HEK293 (cell line): ENCODE results near the gene FOXP3.

Source experiments
- CTCF ChIA-PET: fragments of 350-600 bp; formaldehyde crosslinking; extraction: SDS; loops from one replicate; lab custom pipeline; 2021; ENCODE audit warnings: antibody characterized with exemption; lab: Yijun Ruan, JAX
- POLR2A ChIA-PET: fragments of 300-600 bp; formaldehyde crosslinking; extraction: SDS; loops from one replicate; lab custom pipeline; 2020; ENCODE audit warnings: antibody characterized with exemption, inconsistent platforms; lab: Yijun Ruan, JAX
- H3K27ac ChIP-seq: fragments of 200-500 bp; sonication (Bioruptor generic); 2 replicates; pipeline ENCODE4 v1.5.1; 2014; ENCODE audit warnings: low read depth, low read length, control low read depth, inconsistent platforms; ENCODE audit errors: extremely low read depth
- H3K36me3 ChIP-seq, 2 experiments: fragments of 200-500 bp in 1 of 2; sonication (Bioruptor generic) in 1 of 2; 1 replicate in 1 of 2; 2 replicates in 1 of 2; pipeline ENCODE4 v1.5.1; 2014 to 2017; ENCODE audit warnings: inconsistent platforms in 2 of 2, low read length in 2 of 2; ENCODE audit not compliant: control insufficient read depth in 2 of 2, insufficient read depth in 1 of 2
- H3K4me1 ChIP-seq: fragments of 200-500 bp; sonication (Bioruptor generic); 2 replicates; pipeline ENCODE4 v1.5.1; 2014; ENCODE audit warnings: mild to moderate bottlenecking, low read length, inconsistent platforms; ENCODE audit not compliant: control insufficient read depth, insufficient read depth
- H3K4me3 ChIP-seq: 2 replicates; pipeline ENCODE4 v1.5.1; 2011; ENCODE audit warnings: low read depth, mild to moderate bottlenecking, control low read depth, low read length, moderate library complexity
- H3K9me3 ChIP-seq: fragments of 200-500 bp; sonication (Bioruptor generic); 2 replicates; pipeline ENCODE4 v1.5.1; 2014; ENCODE audit warnings: low read depth, low read length, inconsistent platforms; ENCODE audit not compliant: control insufficient read depth, insufficient read depth
- BCL11A ChIP-seq: fragments of 450-650 bp; formaldehyde crosslinking; IDR thresholded peaks from 2 replicates; pipeline ENCODE4 v1.5.1; 2016; ENCODE audit warnings: low read depth, missing biosample characterization, missing genetic modification characterization
- OVOL3 ChIP-seq: fragments of 450-650 bp; formaldehyde crosslinking; IDR thresholded peaks from 2 replicates; pipeline ENCODE4 v1.5.1; 2016; ENCODE audit warnings: missing biosample characterization, missing genetic modification characterization
- RBAK ChIP-seq: fragments of 450-650 bp; formaldehyde crosslinking; IDR thresholded peaks from 2 replicates; pipeline ENCODE4 v1.5.1; 2016; ENCODE audit warnings: missing biosample characterization, missing genetic modification characterization
- TRIM28 ChIP-seq: IDR thresholded peaks from 2 replicates; pipeline ENCODE4 v1.6.1; 2011; ENCODE audit warnings: low read length, control low read depth, borderline replicate concordance
- ZFP41 ChIP-seq: fragments of 450-650 bp; formaldehyde crosslinking; IDR thresholded peaks from 2 replicates; pipeline ENCODE4 v1.5.1; 2016; ENCODE audit warnings: missing biosample characterization, missing genetic modification characterization, borderline replicate concordance
- ZNF223 ChIP-seq: fragments of 450-650 bp; formaldehyde crosslinking; IDR thresholded peaks from 2 replicates; pipeline ENCODE4 v1.5.1; 2016; ENCODE audit warnings: missing biosample characterization, missing genetic modification characterization
- ZNF311 ChIP-seq: fragments of 450-650 bp; formaldehyde crosslinking; IDR thresholded peaks from 2 replicates; pipeline ENCODE4 v1.5.1; 2017; ENCODE audit warnings: missing biosample characterization, missing genetic modification characterization, borderline replicate concordance
- ZNF416 ChIP-seq: fragments of 450-650 bp; formaldehyde crosslinking; IDR thresholded peaks from 2 replicates; pipeline ENCODE4 v1.5.1; 2016; ENCODE audit warnings: missing biosample characterization, missing genetic modification characterization
- ZNF558 ChIP-seq: fragments of 450-650 bp; formaldehyde crosslinking; IDR thresholded peaks from 2 replicates; pipeline ENCODE4 v1.5.1; 2016; ENCODE audit warnings: missing biosample characterization, missing genetic modification characterization
- ZNF837 ChIP-seq: fragments of 450-650 bp; formaldehyde crosslinking; IDR thresholded peaks from 2 replicates; pipeline ENCODE4 v1.5.1; 2016; ENCODE audit warnings: missing biosample characterization, missing genetic modification characterization
- ZSCAN16 ChIP-seq: fragments of 450-650 bp; formaldehyde crosslinking; IDR thresholded peaks from 2 replicates; pipeline ENCODE4 v1.5.1; 2016; ENCODE audit warnings: missing biosample characterization, missing genetic modification characterization
- ZSCAN18 ChIP-seq: fragments of 450-650 bp; formaldehyde crosslinking; IDR thresholded peaks from 2 replicates; pipeline ENCODE4 v1.5.1; 2016; ENCODE audit warnings: missing biosample characterization, missing genetic modification characterization
- TF ChIP-seq, protein P1 (sequence below): fragments of 450-650 bp; formaldehyde crosslinking; IDR thresholded peaks from 2 replicates; pipeline ENCODE4 v1.5.1; 2016; ENCODE audit warnings: missing biosample characterization, missing genetic modification characterization
- TF ChIP-seq, protein P2 (sequence below): fragments of 450-650 bp; formaldehyde crosslinking; conservative IDR thresholded peaks from 2 replicates; pipeline ENCODE4 v1.5.1; 2016; ENCODE audit warnings: low read depth, missing biosample characterization, missing genetic modification characterization
- TF ChIP-seq, protein P3 (sequence below): fragments of 450-650 bp; formaldehyde crosslinking; IDR thresholded peaks from 2 replicates; pipeline ENCODE4 v1.5.1; 2016; ENCODE audit warnings: missing biosample characterization, missing genetic modification characterization, low read depth
- TF ChIP-seq, protein P4 (sequence below): fragments of 450-650 bp; formaldehyde crosslinking; IDR thresholded peaks from 2 replicates; pipeline ENCODE4 v1.5.1; 2016; ENCODE audit warnings: missing biosample characterization, missing genetic modification characterization

Gene FOXP3

GRCh38 chrX:49287665-49288064 is 23.2 kb upstream of the FOXP3 start:
- TF ChIP-seq, protein P1, sequence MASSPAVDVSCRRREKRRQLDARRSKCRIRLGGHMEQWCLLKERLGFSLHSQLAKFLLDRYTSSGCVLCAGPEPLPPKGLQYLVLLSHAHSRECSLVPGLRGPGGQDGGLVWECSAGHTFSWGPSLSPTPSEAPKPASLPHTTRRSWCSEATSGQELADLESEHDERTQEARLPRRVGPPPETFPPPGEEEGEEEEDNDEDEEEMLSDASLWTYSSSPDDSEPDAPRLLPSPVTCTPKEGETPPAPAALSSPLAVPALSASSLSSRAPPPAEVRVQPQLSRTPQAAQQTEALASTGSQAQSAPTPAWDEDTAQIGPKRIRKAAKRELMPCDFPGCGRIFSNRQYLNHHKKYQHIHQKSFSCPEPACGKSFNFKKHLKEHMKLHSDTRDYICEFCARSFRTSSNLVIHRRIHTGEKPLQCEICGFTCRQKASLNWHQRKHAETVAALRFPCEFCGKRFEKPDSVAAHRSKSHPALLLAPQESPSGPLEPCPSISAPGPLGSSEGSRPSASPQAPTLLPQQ (tag by site-specific recombination), result no peak
- TF ChIP-seq TRIM28 (no peak), ZNF311 (tag by site-specific recombination) (no peak), ZNF837 (no peak), ZSCAN16 (no peak), ZNF416 (tag by site-specific recombination) (no peak), ZSCAN18 (tag by site-specific recombination) (no peak), BCL11A (tag by site-specific recombination) (no peak), ZNF223 (tag by site-specific recombination) (no peak)
- TF ChIP-seq, protein P2, sequence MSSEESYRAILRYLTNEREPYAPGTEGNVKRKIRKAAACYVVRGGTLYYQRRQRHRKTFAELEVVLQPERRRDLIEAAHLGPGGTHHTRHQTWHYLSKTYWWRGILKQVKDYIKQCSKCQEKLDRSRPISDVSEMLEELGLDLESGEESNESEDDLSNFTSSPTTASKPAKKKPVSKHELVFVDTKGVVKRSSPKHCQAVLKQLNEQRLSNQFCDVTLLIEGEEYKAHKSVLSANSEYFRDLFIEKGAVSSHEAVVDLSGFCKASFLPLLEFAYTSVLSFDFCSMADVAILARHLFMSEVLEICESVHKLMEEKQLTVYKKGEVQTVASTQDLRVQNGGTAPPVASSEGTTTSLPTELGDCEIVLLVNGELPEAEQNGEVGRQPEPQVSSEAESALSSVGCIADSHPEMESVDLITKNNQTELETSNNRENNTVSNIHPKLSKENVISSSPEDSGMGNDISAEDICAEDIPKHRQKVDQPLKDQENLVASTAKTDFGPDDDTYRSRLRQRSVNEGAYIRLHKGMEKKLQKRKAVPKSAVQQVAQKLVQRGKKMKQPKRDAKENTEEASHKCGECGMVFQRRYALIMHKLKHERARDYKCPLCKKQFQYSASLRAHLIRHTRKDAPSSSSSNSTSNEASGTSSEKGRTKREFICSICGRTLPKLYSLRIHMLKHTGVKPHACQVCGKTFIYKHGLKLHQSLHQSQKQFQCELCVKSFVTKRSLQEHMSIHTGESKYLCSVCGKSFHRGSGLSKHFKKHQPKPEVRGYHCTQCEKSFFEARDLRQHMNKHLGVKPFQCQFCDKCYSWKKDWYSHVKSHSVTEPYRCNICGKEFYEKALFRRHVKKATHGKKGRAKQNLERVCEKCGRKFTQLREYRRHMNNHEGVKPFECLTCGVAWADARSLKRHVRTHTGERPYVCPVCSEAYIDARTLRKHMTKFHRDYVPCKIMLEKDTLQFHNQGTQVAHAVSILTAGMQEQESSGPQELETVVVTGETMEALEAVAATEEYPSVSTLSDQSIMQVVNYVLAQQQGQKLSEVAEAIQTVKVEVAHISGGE (tag by site-specific recombination), result no peak
- TF ChIP-seq, protein P3, sequence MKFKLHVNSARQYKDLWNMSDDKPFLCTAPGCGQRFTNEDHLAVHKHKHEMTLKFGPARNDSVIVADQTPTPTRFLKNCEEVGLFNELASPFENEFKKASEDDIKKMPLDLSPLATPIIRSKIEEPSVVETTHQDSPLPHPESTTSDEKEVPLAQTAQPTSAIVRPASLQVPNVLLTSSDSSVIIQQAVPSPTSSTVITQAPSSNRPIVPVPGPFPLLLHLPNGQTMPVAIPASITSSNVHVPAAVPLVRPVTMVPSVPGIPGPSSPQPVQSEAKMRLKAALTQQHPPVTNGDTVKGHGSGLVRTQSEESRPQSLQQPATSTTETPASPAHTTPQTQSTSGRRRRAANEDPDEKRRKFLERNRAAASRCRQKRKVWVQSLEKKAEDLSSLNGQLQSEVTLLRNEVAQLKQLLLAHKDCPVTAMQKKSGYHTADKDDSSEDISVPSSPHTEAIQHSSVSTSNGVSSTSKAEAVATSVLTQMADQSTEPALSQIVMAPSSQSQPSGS, result no peak
- TF ChIP-seq, all 188 proteins: peak for 0
- POLR2A ChIA-PET, result no interaction called here
- H3K4me3 ChIP-seq, result no peak overlapping the region
- no peaks in the 10 kb centered on the region for H3K36me3 ChIP-seq
- no peaks in the 10 kb centered on the region for H3K4me1 ChIP-seq
- no peaks in the 10 kb centered on the region for H3K9me3 ChIP-seq
- no peak overlapping the region for H3K27ac ChIP-seq
- CTCF ChIA-PET, result interaction anchor here (0.9 kb wide), 1 partner anchor 551 kb away, joined by 3 read pairs; no protein-coding TSS in a partner anchor

- no peak overlapping the region for H3K27ac ChIP-seq
- H3K4me1 ChIP-seq, result no peaks in the 10 kb centered on the region
- H3K4me3 ChIP-seq, result no peak overlapping the region
- TF ChIP-seq RBAK (tag by site-specific recombination) (no peak), ZNF558 (tag by site-specific recombination) (no peak), OVOL3 (tag by site-specific recombination) (no peak), ZFP41 (no peak)
- TF ChIP-seq, protein P4, sequence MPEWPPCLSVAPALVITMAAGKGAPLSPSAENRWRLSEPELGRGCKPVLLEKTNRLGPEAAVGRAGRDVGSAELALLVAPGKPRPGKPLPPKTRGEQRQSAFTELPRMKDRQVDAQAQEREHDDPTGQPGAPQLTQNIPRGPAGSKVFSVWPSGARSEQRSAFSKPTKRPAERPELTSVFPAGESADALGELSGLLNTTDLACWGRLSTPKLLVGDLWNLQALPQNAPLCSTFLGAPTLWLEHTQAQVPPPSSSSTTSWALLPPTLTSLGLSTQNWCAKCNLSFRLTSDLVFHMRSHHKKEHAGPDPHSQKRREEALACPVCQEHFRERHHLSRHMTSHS (tag by site-specific recombination), result no peak
- H3K36me3 ChIP-seq, result no peaks in the 10 kb centered on the region
- no peaks in the 10 kb centered on the region for H3K9me3 ChIP-seq
- ChIA-PET POLR2A (no interaction called here), CTCF (interaction anchor here (0.9 kb wide), 1 partner anchor 468 kb away, joined by 3 read pairs; no protein-coding TSS in a partner anchor)
These were observed 22.1 kb upstream of the FOXP3 start for GRCh38 chrX:49286581-49286980.
